HepG2 (cell line): ENCODE results near the gene ATAD3C. TPM values are rescaled to one million over a fixed set of nuclear protein-coding genes. Genes with fewer than 3 reads are reported as not detected.

Source experiments
- AKNA ChIP-seq: sonication (generic); formaldehyde crosslinking; IDR thresholded peaks from 2 replicates; pipeline ENCODE4 v1.4.0; 2020; ENCODE audit warnings: missing genetic modification reagents, borderline replicate concordance
- FOXC1 ChIP-seq: sonication (generic); formaldehyde crosslinking; IDR thresholded peaks from 2 replicates; pipeline ENCODE4 v1.8.0; 2022; ENCODE audit warnings: mild to moderate bottlenecking, missing genetic modification reagents, borderline replicate concordance
- MYC ChIP-seq: sonication (generic); formaldehyde crosslinking; IDR thresholded peaks from 2 replicates; pipeline ENCODE4 v1.9.0; 2021; ENCODE audit warnings: missing genetic modification reagents, borderline replicate concordance
- PITX1 ChIP-seq: sonication (generic); formaldehyde crosslinking; IDR thresholded peaks from 2 replicates; pipeline ENCODE4 v1.5.1; 2020; ENCODE audit warnings: mild to moderate bottlenecking, missing genetic modification reagents
- RBM39 ChIP-seq: fragments of 200-400 bp; formaldehyde crosslinking; IDR thresholded peaks from one replicate; pipeline ENCODE4 v1.6.1; 2018; ENCODE audit warnings: antibody characterized with exemption, mild to moderate bottlenecking, low read depth, low read length; ENCODE audit not compliant: poor library complexity, severe bottlenecking
- SMARCC2 ChIP-seq: fragments of 450-650 bp; IDR thresholded peaks from 2 replicates; pipeline ENCODE4 v1.6.1; 2017; ENCODE audit warnings: antibody characterized with exemption, mild to moderate bottlenecking
- ZBTB10 ChIP-seq: sonication (generic); formaldehyde crosslinking; IDR thresholded peaks from 2 replicates; pipeline ENCODE4 v1.4.0; 2020; ENCODE audit warnings: missing genetic modification reagents, borderline replicate concordance
- ZNF281 ChIP-seq: sonication (generic); formaldehyde crosslinking; IDR thresholded peaks from 2 replicates; pipeline ENCODE4 v1.4.0; 2020; ENCODE audit warnings: missing genetic modification reagents, borderline replicate concordance
- ZNF512 ChIP-seq: sonication (generic); formaldehyde crosslinking; IDR thresholded peaks from 2 replicates; pipeline ENCODE4 v1.4.0; 2020; ENCODE audit warnings: mild to moderate bottlenecking, missing genetic modification reagents
- ZNF674 ChIP-seq: sonication (generic); formaldehyde crosslinking; IDR thresholded peaks from 2 replicates; pipeline ENCODE4 v1.5.0; 2020; ENCODE audit warnings: low read depth, mild to moderate bottlenecking, missing genetic modification reagents
- polyA plus RNA-seq, 8 experiments: library from polyadenylated mRNA; depleted of rRNA in 3 of 8; stranded (reverse) in 7 of 8; unstranded in 1 of 8; fragments of >200 nt; fragmentation: Illumina TruSeq in 4 of 8; extraction: Trizol in 4 of 8; gene quantifications; 2 replicates each; pipeline versions ENCODE4 v1.2.1 to v1.2.3, GENCODE V29; 2011 to 2016; ENCODE audit warnings: low read depth in 4 of 8, missing spikeins in 1 of 8, mixed read lengths in 1 of 8; ENCODE audit not compliant: insufficient read depth in 1 of 8
- total RNA-seq, 5 experiments: library from RNA; depleted of rRNA; stranded (reverse); fragments of >200 nt; fragmentation: Illumina TruSeq; extraction: Trizol; gene quantifications; 2 replicates each; pipeline ENCODE4 v1.2.3, GENCODE V29; 2016; ENCODE audit warnings: low read depth in 1 of 5
- TF ChIP-seq, protein P1 (sequence below): sonication (generic); formaldehyde crosslinking; IDR thresholded peaks from 2 replicates; pipeline ENCODE4 v1.4.0; 2020; ENCODE audit warnings: missing genetic modification reagents

Gene ATAD3C
- total and polyA plus RNA-seq, 2 of the 13 experiments (the other 11 are each of a cell fraction or from before 2014, with no cell fraction given): 2.4 to 3.2 TPM

DNA sequence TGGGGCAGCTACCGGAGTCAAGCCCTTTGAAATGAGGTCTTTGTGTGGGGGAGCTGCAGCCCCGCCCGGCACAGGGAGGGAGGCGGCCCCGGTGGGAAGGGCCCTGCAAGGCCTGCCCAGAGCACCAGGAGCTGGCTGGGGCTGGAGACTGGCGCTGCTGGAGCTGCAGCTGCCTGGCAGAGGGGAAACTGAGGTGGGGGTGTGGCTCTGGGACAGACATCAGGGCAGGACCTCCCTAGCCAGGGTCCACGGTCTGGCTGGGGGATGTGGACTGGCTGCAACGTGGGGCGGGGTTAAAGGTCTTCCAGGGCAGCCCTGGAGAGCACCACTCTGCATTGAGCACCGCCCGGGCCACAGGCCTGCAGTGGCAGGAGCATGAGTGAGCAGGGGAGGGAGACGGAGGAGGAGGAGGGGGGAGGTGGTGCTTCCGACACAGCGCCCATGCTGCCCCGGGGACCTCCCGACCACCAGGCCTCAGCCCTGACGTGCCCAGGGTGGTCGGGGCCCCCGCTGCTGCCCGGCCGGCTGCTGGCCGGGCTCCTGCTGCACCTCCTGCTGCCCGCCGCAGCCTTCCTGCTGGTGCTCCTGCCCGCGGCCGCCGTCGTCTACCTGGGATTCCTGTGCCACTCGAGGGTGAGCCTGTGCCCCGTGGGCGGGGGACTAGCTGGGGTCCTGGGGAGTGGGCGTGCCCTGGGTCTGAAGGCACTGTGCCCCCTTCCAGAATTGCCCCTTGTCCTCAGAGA lies 23.6 kb upstream of the ATAD3C start (continued):
- TF ChIP-seq ZNF281 (CRISPR knock-in tag) (no peak), MYC (peak; percentile 55), ZBTB10 (CRISPR knock-in tag) (no peak), ZNF512 (no peak), FOXC1 (peak; percentile 70; the same call in 1 of the 2 replicates), AKNA (CRISPR knock-in tag) (no peak), RBM39 (no peak), SMARCC2 (no peak), ZNF674 (CRISPR knock-in tag) (no peak), PITX1 (peak; percentile 15; the same call in 1 of the 2 replicates)
- TF ChIP-seq, protein P1, sequence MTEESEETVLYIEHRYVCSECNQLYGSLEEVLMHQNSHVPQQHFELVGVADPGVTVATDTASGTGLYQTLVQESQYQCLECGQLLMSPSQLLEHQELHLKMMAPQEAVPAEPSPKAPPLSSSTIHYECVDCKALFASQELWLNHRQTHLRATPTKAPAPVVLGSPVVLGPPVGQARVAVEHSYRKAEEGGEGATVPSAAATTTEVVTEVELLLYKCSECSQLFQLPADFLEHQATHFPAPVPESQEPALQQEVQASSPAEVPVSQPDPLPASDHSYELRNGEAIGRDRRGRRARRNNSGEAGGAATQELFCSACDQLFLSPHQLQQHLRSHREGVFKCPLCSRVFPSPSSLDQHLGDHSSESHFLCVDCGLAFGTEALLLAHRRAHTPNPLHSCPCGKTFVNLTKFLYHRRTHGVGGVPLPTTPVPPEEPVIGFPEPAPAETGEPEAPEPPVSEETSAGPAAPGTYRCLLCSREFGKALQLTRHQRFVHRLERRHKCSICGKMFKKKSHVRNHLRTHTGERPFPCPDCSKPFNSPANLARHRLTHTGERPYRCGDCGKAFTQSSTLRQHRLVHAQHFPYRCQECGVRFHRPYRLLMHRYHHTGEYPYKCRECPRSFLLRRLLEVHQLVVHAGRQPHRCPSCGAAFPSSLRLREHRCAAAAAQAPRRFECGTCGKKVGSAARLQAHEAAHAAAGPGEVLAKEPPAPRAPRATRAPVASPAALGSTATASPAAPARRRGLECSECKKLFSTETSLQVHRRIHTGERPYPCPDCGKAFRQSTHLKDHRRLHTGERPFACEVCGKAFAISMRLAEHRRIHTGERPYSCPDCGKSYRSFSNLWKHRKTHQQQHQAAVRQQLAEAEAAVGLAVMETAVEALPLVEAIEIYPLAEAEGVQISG (CRISPR knock-in tag): peak; percentile 50; the same call in 1 of the 2 replicates
